ENCODE data around the gene COL6A2. TPM values are rescaled to one million over a fixed set of nuclear protein-coding genes. Genes with fewer than 3 reads are reported as not detected.

The COL6A2 gene
- total RNA-seq, 1 experiment from 2014 or later, result 1,198 TPM

DNA sequence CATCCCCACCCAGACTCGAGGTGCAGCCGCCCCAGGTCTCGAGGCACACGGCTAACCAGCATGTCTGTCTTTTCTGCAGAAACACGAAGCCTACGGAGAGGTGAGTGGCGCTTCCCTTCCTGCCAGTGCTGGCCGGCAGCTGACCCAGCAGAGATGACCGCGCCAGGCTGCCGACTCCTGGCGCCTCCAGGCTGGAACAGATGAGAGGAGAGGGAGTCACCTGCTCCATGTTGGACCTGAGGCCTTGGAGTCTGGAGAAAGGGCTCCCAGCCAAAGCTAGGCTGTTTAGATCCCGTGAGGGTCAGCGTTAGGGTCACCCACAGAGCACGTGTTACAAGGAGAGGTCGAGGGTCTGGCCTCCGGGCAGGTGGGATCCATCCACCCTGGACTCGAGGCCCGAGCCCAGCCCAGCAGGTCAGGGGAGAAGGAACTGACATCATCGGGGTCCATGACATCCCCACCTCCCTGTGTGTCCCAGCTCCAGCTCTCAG lies 14.9 kb downstream of the COL6A2 start:
- DNase-seq, result peak; percentile 1
- H3K9me3 ChIP-seq, result peaks cover 16% of the 10 kb centered on the region
- peaks cover 97% of the 10 kb centered on the region for H3K36me3 ChIP-seq
- H3K4me3 ChIP-seq, result no peak overlapping the region
- no peaks in the 10 kb centered on the region for H3K27me3 ChIP-seq

- Histone ChIP-seq H3K27me3 (no peaks in the 10 kb centered on the region), H3K36me3 (peaks cover 97% of the 10 kb centered on the region), H3K4me3 (no peak overlapping the region), H3K9me3 (peaks cover 8% of the 10 kb centered on the region)
- DNase-seq, result no peak
Observed at GRCh38 chr21:46113497-46114176, 15.7 kb downstream of the COL6A2 start.

DNA sequence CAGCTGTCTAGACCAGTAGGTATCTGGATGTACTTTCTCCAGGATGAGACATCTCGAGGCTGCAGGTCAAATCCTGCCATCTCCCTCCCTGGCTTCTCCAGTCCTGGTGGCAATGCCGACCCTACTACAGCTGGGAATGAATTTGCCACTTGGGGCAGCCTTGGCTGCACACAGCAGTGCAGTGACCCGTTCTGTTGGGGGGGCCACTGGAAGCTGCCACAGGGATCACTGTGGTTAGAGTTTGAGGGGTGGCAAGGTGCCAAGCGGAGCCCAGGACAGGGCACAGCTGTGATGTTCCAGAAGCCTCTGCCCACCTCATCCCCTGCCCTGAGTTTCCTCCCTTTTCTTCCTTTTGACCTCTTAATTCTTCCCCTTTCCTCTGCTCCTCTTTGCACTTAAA lies 17.1 kb downstream of the COL6A2 start:
- Histone ChIP-seq H3K9me3 (peaks cover 8% of the 10 kb centered on the region), H3K27me3 (no peaks in the 10 kb centered on the region), H3K36me3 (peaks cover 97% of the 10 kb centered on the region), H3K4me3 (no peak overlapping the region)
- DNase-seq, result peak; percentile 0

- DNase-seq, result peak; percentile 0
- Histone ChIP-seq H3K27me3 (no peaks in the 10 kb centered on the region), H3K36me3 (peaks cover 97% of the 10 kb centered on the region), H3K9me3 (peaks cover 8% of the 10 kb centered on the region), H3K4me3 (no peak overlapping the region)
Observed at GRCh38 chr21:46115441-46116188, 17.7 kb downstream of the COL6A2 start.

GRCh38 chr21:46116189-46116775 lies 18.4 kb downstream of the COL6A2 start:
- peak; percentile 0 for DNase-seq
- H3K27me3 ChIP-seq, result no peaks in the 10 kb centered on the region
- peaks cover 8% of the 10 kb centered on the region for H3K9me3 ChIP-seq
- H3K36me3 ChIP-seq, result peaks cover 97% of the 10 kb centered on the region
- H3K4me3 ChIP-seq, result no peak overlapping the region

GRCh38 chr21:46116776-46117585 lies 19.1 kb downstream of the COL6A2 start:
- peak; percentile 38 for DNase-seq
- H3K36me3 ChIP-seq, result peaks cover 100% of the 10 kb centered on the region
- H3K4me3 ChIP-seq, result no peak overlapping the region
- H3K27me3 ChIP-seq, result no peaks in the 10 kb centered on the region
- H3K9me3 ChIP-seq, result peaks cover 8% of the 10 kb centered on the region

DNA sequence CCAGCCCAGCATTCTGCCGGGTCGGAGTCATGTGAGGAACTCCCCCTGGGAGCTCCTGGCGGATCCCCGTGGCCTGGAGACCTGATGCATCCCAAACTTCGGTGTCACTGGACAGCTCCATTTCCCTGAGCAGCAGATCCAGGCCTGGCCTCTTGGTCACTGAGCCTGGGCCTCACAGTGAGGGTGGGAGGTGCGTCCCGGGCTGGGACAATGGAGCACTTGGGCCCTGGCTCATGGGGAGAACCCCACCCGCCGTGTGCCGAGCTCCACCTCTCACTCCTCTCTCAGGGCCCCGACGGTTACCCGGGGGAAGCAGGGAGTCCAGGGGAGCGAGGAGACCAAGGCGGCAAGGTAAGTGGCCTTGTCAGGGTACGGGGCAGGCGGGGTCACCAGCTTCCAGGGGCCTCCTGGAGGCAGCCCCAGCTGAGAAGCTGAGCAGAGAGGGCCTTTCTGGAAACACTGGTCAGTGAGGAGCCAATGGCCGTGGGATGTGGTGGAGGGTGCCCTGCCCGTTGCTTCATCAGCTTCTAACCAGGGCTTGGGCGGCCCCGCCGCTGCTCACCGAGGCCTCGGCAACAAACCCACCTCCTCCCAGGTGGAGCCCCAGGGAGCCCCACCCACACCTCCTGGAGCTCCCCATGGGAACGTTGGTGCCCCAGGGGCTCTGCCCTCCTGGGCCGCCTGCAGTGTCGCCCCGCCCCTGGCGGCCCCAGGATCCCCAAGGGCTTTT lies 19.8 kb downstream of the COL6A2 start:
- peaks cover 100% of the 10 kb centered on the region for H3K36me3 ChIP-seq
- H3K9me3 ChIP-seq, result peaks cover 8% of the 10 kb centered on the region
- H3K4me3 ChIP-seq, result no peak overlapping the region
- H3K27me3 ChIP-seq, result no peaks in the 10 kb centered on the region
- DNase-seq, result peak; percentile 6

GRCh38 chr21:46118316-46119143 lies 20.6 kb downstream of the COL6A2 start:
- H3K4me3 ChIP-seq, result no peak overlapping the region
- peaks cover 8% of the 10 kb centered on the region for H3K9me3 ChIP-seq
- DNase-seq, result peak; percentile 1
- no peaks in the 10 kb centered on the region for H3K27me3 ChIP-seq
- H3K36me3 ChIP-seq, result peaks cover 97% of the 10 kb centered on the region

DNA sequence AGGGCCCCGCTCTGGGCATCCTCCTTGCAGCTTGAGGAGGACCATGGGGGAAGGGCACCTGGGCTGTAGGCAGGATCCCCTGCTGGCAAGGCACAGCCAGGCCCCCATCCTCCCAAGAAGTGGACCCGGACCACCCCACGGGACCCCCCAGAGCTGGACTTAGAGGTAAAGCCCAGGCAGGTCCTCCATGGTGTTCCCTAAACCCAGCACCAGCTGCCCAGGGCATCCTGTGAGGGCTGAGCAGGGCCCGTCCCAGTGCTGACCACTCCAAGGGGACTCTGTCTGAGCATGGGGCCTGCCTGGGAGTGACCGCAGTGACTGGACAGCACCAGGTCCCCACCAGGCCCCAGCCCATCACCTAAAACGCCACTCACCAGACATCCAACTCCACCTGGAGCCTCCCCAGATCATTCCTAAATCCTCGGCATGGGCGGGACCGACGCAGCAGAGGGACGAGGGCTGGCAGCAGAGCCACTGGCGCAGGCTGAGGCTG lies 21.3 kb downstream of the COL6A2 start:
- H3K27me3 ChIP-seq, result no peaks in the 10 kb centered on the region

DNA sequence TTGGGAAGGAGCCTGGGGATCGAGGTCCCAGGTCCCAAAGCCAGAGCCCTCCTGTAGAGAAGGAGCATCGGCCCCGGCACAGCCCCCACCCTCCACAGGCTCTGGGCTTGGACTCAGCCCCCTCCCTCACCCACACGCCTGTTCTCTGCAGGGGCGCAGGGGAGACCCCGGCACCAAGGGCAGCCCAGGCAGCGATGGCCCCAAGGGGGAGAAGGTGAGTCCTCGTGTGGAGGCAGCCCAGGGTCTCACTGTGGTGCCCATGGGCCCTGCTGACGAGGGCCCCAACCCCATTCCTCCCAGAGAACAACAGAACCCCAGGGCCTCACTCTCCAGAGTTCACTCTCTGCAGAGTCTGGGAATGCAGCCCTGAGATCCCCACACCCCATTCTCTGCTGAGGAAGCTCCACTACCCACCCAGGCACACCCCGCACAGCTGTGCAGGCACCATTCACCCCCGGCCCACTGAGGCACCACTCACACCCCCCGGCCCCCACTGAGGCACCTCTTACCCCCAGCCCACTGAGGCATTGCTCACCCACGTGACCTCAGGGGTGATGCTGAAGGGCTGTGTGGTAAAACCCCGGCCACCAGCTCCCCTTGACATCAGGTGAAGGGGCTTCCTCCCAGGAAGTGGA lies 21.8 kb downstream of the COL6A2 start:
- no peak overlapping the region for H3K4me3 ChIP-seq
- no peaks in the 10 kb centered on the region for H3K27me3 ChIP-seq
- peak; percentile 1 for DNase-seq
- peaks cover 97% of the 10 kb centered on the region for H3K36me3 ChIP-seq
- peaks cover under 1% of the 10 kb centered on the region for H3K9me3 ChIP-seq

More for the DNA sequence above, 21.3 kb downstream of the COL6A2 start:
- DNase-seq, result peak; percentile 1
- Histone ChIP-seq H3K36me3 (peaks cover 97% of the 10 kb centered on the region), H3K4me3 (no peak overlapping the region), H3K9me3 (peaks cover 5% of the 10 kb centered on the region)

DNA sequence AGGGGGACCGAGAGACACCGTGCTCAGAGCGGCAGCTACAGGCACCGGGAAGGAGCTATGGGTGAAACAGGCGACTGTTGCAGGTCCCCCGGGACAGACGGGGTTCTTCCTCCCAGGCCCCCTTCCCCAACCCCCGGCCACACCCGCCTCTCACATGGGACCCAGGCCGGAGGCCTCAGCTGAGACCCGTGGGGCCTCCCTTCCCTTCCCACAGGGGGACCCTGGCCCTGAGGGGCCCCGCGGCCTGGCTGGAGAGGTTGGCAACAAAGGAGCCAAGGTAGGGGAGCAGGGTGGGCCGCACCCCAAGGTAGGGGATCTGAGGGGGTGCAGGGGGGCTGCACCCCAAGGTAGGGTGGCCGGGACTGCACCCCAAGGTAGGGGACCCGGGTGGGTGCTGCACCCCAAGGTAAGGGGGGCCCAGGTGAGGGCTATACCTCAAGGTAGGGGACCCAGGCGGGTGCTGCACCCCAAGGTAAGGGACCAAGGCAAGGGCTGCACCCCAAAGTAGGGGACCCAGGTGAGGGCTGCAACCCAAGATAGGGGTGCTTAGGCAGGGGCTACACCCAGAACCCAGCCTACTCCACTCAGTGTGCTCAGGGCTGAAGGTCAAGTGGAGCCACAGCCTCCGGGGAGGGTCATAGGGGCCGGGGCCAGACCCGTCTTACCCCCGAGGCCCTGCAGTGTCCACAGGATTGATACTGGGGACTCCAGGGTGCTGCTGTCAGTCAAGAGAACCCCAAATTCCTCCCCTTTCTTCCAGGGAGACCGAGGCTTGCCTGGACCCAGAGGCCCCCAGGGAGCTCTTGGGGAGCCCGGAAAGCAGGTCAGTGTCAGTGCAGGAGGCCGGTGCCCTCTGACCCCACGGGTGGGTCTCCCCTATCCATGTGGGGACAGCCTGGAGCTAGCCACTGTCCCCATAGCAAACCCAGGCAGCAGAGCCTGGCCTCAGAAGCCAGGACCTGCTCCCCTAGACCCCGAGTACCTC lies 22.7 kb downstream of the COL6A2 start:
- no peaks in the 10 kb centered on the region for H3K27me3 ChIP-seq
- H3K4me3 ChIP-seq, result no peak overlapping the region
- H3K9me3 ChIP-seq, result no peaks in the 10 kb centered on the region
- H3K36me3 ChIP-seq, result peaks cover 97% of the 10 kb centered on the region
- DNase-seq, result peak; percentile 0

DNA sequence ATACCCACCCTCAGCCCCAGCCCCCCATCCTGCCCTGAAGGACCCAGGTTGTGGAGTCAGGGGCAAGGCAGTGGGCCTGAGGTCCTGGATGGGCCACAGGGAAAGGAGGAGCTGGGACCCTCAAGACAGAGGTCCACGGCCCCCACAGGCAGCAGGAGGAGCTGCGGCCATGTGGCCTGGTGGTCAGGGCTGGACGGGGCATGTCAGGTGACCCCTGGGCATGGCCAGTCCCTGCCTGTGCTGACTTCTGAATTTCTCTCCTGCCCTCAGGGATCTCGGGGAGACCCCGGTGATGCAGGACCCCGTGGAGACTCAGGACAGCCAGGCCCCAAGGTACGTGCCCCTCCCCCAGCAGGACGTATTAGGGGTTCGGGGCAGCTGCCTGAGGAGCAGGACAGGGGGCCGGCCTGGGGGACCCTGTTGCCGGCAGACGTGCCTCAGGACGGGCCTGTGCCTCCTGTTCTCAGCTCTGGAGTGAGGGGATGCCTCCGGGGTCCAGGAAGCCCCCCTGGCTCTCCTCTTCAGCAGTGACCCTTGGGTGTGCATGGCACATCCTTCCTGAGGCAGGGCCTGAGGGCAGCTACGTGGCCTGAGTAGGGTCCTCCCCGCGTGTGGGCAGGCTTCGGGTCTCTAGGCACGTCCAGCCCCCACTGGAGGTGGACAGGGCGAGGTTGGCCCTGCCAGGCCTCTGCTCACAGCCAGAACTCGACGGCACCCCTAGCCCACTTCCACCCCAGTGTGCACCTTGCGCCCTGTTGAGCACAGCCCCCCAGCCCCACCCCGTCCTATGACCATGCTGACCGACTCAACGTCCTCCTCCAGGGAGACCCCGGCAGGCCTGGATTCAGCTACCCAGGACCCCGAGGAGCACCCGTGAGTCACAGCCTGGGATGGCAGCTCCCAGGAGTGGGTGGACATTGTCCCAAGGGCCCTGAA lies 23.6 kb downstream of the COL6A2 start:
- DNase-seq, result peak; percentile 4
- Histone ChIP-seq H3K36me3 (peaks cover 97% of the 10 kb centered on the region), H3K27me3 (no peaks in the 10 kb centered on the region), H3K9me3 (no peaks in the 10 kb centered on the region), H3K4me3 (no peak overlapping the region)

DNA sequence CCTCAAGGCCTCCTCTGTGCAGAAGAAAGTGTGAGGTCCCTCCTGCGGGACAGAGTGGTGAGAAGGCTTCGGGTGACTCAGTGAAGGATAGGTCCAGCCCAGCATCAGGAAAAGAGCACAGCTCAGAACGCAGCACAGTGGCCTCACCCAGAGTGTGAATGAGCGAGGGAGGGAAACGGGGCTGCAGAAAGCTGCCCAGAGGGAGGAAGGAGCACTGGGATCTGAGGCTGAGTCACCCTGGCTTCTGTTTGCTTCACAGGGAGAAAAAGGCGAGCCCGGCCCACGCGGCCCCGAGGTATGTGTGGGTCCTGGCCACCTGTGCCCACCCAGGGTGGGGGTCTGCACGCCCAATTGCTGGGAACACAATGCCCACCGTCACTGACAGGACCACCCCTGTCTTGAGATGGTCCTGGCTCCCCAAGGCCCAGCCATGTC lies 24.3 kb downstream of the COL6A2 start:
- peaks cover 97% of the 10 kb centered on the region for H3K36me3 ChIP-seq
- no peaks in the 10 kb centered on the region for H3K9me3 ChIP-seq
- H3K4me3 ChIP-seq, result no peak overlapping the region
- DNase-seq, result peak; percentile 33
- H3K27me3 ChIP-seq, result no peaks in the 10 kb centered on the region

All from MG63 (cell line).